Amygdala (tissue), 56 donors: ENCODE data around the gene SYT2.
A peak's percentile ranks its signal among the peaks of the same experiment; 100 is the strongest.
"Not testable (repeated sequence)": the region's sequence is repeated elsewhere in the genome, so short reads cannot be mapped to it uniquely, and the experiment has no call there.

Source experiments
- DNase-seq, 56 donors: peaks; one replicate each; lab custom pipeline; 2025; lab: John Stamatoyannopoulos, UW

Gene SYT2

GRCh38 chr1:202645097-202645476 is 65.2 kb downstream of the SYT2 start:
- no peak for DNase-seq

- DNase-seq: no peak
Measured at GRCh38 chr1:202644219-202645096, 65.8 kb downstream of the SYT2 start.

- DNase-seq: peak in 4 of 56 donors; percentile 6 to 21 (median 11)
Measured at GRCh38 chr1:202643397-202644218, 66.6 kb downstream of the SYT2 start.

GRCh38 chr1:202642619-202643291 is 67.5 kb downstream of the SYT2 start:
- peak in 1 of 56 donors; percentile 31 for DNase-seq

GRCh38 chr1:202642212-202642611 is 68.0 kb downstream of the SYT2 start:
- no peak for DNase-seq

- no peak for DNase-seq
Measured at GRCh38 chr1:202639500-202639899, 70.8 kb downstream of the SYT2 start.

- DNase-seq: not testable (repeated sequence)
Measured at GRCh38 chr1:202638701-202639305, 71.5 kb downstream of the SYT2 start.

- no peak for DNase-seq
Measured at GRCh38 chr1:202638019-202638700, 72.1 kb downstream of the SYT2 start.

GRCh38 chr1:202637321-202638018 is 72.8 kb downstream of the SYT2 start:
- not testable (repeated sequence) for DNase-seq

GRCh38 chr1:202636171-202636570 is 74.1 kb downstream of the SYT2 start:
- DNase-seq: not testable (repeated sequence)

- DNase-seq: no peak
Measured at GRCh38 chr1:202632241-202632640, 78.0 kb downstream of the SYT2 start.

GRCh38 chr1:202631076-202631923 is 79.0 kb downstream of the SYT2 start:
- no peak for DNase-seq

- DNase-seq: no peak
Measured at GRCh38 chr1:202630541-202630940, 79.7 kb downstream of the SYT2 start.

GRCh38 chr1:202630096-202630495 is 80.2 kb downstream of the SYT2 start:
- DNase-seq: not testable (repeated sequence)

- DNase-seq: not testable (repeated sequence)
Measured at GRCh38 chr1:202629257-202629811, 80.9 kb downstream of the SYT2 start.

- DNase-seq: no peak
Measured at GRCh38 chr1:202628646-202629215, 81.5 kb downstream of the SYT2 start.

GRCh38 chr1:202627841-202628565 is 82.3 kb downstream of the SYT2 start:
- no peak for DNase-seq
